ENCODE results near the gene SKP2.
"Not testable (repeated sequence)": the region's sequence is repeated elsewhere in the genome, so short reads cannot be mapped to it uniquely, and the experiment has no call there.

The SKP2 gene

DNA sequence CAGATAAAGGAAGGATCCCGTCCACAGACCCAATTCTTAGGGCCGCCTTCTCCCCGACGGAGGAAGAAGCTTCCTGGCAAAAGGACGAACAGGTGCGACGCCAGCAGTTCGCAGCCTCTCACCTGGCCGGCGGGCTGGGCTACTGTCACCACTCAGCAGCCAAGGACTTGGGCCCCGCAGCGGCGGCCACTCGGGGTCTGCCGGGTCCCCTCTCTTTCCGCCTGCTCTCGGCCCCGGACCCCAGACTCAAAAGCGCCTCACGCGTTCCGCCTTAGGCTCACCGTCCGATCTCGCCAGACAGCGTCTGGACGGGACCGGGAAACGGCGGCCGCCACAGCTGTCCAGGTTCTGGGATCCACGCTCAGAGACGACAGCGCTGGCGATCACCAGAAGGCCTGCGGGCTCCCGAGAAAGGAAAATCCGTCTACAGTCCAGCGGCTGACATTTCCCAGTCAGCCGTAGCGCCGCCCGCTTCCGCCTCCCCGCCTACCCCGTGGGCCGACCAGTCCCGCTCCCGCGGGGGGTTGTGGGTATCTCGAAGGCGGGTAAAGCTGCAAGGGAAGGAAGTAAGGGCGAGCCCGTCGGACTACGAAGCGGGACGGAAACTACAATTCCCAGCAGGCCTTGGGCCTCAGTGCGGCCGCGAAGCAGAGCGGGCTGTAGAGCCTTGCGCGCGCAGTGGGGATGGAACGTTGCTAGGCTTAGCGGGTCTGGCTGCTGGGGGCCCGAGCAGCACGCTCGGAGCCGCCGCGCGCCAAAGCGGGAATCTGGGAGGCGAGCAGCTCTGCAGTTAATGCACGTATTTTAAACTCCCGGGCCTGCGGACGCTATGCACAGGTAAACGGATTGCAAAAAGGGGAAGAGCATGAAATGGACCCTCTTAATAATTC lies at the start of gene SKP2, which contains the start of gene LMBRD2:
Gene SKP2, plus strand, starts transcription at position 678 of the 890 bp plus-strand sequence. Its CDS starts 152 bp downstream, at position 830.
Gene LMBRD2, minus strand, starts transcription at position 454 of the 890 bp plus-strand sequence. CDS start 8,538 bp downstream, outside the sequence.
- DNase-seq (ENCODE audit: low read depth): peak; percentile 98

DNA sequence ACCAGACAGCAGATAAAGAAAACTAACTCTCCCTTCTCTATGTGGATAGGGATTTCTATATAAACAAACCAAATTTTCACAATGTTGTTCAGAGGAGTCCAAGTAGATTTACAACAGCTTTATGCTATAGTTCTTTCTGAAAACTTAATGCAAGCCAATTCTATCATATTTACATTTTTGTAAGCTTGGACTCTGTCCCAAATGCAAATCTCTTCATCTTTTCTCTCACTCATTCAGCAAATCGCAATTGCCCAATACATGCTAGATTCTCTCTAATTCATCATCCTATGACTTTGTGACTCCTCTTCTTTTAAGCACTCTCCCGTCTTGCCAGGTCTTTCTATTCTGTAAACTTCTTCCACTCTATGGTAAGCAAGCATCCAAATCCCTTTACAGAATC lies 46.1 kb upstream of the SKP2 start:
- no peak for DNase-seq (ENCODE audit: low read depth)

DNA sequence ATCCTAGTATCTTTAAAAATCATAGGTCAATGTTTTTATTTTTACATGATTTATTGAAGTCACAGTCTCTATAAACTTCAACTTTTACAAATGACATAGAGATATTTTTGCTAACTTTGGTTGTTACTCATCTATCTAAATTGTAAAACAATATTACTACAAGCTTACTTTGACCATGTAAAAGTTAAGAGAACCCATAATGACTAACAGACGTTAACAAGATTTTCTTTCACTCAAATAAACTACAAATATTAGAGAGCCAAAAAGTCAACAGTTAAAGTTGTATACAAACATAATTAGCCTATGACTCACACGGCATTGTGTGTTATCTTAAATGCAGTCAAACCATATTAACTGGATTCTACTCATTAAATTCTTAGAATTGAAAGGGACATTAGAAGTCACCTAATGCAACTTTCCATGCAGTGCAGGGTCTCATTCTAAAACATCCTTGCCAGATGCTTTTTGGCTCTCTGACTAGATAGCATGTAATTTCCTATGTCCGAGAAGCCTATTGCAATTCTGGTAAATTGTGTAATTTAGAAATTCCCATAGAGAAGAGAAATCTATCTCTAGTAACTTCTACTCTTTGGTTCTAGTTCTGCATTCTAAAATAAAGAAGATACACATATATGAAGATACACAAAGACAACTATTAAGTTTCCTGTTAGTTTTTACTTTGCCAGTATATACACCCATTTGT lies 43.0 kb upstream of the SKP2 start:
- DNase-seq (ENCODE audit: low read depth): no peak

DNA sequence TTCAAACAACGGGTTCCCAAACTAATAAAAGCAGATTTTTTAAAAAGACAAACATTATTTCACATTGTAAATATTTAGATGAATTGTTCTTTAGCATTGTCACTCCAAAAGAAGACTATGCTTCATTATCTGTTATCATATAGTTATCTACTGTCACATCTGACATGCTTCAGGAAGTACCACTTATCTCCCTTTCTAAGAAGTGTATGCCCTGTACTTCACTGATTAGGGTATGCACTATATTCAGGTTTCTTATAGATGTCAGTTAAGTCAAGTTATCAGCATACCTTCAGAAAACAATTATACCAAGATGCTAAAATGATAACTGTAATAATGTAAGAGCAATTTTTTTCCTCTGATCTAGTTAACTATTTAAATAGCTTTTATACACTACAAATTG lies 40.7 kb upstream of the SKP2 start:
- DNase-seq (ENCODE audit: low read depth): no peak

DNA sequence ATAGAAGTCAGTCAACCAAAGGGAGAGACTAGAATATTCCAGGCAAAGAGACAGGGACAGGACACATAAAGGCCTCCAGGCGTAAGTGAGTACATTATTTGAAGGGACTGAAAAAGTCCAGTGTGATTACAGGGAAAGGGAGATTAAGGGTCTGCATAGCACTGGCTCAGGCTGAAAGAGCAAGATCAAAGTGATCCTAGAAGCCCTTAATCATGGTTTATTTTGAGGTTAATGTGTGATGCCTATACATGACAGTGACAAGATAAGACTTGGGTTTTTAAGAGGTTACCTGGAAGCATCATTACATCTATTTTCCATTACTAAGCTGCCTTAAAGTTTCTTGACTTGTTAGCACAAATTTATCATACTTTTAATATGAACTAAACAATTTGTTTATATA lies 26.0 kb upstream of the SKP2 start:
- no peak for DNase-seq (ENCODE audit: low read depth)

DNA sequence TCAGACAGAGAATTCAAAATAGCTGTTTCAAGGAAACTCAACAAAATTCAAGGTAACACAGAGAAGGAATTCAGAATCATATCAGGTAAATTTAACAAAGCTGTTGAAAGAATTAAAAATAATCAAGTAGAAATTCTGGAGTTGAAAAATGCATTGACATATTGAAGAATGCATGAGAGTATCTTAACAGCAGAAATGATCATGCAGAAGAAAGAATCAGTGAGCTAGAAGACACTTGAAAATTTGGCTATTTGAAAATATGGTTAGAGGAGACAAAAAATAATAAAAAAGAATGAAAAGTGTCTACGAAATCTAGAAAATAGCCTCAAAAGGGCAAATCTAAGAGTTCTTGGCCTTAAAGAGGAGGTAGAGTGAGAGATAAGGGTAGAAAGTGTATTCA lies 23.1 kb upstream of the SKP2 start:
- no peak for DNase-seq (ENCODE audit: low read depth)

DNA sequence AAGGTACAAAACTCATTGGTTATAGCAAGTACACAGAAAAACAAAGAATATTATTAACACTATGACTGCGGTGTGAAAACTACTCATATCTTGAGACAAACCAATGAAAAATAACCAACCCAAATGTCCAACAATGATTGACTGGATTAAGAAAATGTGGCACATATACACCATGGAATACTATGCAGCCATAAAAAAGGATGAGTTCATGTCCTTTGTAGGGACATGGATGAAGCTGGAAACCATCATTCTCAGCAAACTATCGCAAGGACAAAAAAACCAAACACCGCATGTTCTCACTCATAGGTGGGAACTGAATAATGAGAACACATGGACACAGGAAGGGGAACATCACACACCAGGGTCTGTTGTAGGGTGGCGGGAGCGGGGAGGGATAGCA lies 22.2 kb upstream of the SKP2 start:
- DNase-seq (ENCODE audit: low read depth): not testable (repeated sequence)

DNA sequence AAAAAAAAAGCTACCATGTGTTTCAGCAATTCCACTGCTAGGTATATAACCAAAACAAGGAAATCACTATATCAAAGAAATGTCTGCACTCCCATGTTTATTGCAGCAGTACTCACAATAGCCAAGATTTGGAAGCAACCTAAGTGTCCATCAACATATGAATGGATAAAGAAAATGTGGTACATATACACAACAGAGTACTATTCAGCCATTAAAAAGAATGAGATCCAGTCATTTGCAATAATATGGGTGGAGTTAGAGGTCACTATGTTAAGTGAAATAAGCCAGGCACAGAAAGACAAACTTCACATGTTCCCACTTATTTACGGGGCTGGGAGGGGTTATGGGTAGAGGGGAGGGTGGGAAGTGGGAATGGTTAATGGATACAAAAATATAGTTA lies 18.9 kb upstream of the SKP2 start:
- DNase-seq (ENCODE audit: low read depth): not testable (repeated sequence)

DNA sequence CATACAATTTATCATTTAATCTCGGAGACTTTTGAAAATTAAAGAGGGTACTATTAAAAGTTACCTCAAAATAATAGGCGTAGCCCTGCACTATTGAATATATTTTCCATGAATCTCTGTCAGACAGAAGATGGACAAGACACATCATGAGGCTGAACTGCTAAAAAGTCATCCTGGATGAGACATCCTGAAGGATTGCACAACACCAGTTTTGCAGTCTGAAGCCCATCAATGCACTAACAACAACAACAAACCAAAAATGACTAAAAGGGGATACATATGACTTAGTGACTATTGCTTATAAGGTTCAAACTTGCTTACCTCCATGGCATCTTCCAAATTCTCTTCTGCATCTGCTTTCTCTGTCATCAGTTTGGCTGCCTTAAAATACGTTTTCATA lies 15.9 kb upstream of the SKP2 start:
- DNase-seq (ENCODE audit: low read depth): no peak

DNA sequence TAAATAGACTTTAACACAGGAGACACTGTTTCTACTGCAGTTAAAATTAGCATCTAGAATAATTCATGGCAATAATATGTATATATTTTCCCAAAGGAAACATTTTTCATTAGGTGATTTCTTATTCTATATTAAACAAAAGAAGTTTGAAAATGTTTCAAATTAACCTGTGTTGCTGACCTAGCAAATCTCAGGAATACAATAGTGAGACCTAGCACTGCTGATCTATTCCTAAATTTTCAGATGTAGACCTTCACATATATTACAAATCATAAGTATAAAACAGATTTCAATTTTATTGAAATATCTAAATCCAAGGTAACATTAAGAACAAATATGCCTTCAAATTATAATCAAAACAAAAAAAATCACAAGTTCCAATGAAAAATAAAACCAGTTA lies 15.3 kb upstream of the SKP2 start:
- DNase-seq (ENCODE audit: low read depth): no peak

DNA sequence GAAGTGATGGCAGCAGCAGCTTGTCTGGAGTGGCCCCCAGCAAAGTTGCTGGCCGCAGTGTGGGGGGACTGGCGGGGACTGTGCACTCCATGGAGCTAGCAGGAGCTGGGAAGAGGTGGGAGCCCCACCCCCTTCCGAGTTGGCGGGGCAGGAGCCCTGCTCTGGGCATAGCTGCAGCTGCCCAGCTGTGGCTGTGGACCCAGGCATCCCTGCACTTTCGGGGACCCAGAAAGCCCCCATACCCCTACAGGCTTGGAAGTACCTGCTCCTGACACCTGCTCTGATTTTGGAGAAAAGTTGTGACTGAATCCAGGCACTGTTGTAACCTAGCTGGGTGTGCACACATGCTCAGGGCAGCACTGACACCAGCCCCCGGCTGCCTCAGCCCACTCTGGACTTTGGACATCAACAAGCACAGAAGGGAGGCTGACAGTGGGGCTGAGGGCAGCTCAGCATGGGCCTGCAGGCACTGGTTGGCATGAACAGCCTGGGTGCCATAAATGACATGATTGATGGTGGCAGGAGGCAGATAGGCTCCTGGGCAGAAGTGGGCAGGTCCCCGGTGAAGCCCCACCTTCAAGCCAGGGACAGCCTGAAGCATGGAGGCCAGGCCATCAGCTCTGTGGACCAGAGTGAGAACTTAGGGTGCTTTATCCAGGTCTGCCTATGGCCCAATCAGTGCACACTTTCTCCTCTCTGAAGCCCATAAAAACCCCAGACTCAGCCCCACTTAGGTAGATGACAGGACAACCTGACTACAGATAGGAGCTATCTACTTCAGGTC lies 12.8 kb upstream of the SKP2 start:
- DNase-seq (ENCODE audit: low read depth): no peak

DNA sequence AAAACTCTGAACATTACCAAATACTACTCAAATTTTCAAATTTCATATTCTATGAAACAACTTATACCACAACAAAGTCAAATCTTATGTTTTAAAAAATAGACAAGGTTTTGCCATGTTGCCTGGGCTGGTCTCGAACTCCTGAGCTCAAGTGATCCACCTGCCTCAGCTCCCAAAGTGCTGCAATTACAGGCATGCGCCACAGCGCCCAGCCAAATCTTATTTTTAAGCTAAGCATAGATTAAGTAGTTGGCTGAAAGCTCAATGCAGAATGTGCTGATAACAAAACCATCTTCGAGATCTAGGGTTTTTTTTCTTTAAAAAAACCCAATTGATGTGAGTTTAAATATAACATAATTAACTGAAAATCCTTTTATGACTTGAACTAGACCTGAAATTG lies 6.6 kb upstream of the SKP2 start:
- DNase-seq (ENCODE audit: low read depth): no peak

DNA sequence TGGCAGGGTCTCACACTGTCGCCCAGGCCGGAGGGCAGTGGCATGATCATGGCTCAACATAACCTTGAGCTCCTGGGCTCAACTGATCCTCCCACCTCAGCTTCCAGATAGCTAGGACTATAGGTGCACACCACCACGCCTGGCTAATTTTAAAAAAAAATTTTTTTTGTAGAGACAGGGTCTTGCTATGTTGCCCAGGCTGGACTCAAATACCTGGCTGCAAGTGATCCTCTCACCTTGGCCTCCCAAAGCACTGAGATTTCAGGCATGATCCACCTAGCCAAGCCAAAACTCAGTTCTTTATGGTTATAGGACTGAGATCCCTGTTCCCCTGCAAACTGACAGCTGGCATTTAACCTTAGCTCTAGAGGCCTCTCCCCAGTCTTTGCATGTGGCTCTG lies 5.5 kb upstream of the SKP2 start:
- no peak for DNase-seq (ENCODE audit: low read depth)

DNA sequence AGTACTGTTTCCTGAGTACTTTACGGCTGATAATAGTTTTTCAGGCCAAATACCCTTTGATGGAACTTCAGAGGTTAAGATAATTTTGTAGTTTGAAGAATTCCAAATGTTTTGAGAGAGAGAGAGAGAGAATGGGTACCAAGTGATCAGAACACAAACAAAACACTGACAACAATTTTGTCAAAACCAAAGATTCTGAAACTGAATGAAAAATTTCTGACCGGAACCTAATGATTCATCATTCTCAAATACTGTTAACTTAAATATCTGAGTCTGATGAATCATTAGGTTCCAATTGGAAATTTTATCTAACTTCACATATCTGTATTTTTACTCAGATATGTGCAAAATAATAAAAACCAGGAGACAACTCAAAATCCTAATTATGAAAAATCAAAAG lies 4.2 kb upstream of the SKP2 start:
- DNase-seq (ENCODE audit: low read depth): no peak

DNA sequence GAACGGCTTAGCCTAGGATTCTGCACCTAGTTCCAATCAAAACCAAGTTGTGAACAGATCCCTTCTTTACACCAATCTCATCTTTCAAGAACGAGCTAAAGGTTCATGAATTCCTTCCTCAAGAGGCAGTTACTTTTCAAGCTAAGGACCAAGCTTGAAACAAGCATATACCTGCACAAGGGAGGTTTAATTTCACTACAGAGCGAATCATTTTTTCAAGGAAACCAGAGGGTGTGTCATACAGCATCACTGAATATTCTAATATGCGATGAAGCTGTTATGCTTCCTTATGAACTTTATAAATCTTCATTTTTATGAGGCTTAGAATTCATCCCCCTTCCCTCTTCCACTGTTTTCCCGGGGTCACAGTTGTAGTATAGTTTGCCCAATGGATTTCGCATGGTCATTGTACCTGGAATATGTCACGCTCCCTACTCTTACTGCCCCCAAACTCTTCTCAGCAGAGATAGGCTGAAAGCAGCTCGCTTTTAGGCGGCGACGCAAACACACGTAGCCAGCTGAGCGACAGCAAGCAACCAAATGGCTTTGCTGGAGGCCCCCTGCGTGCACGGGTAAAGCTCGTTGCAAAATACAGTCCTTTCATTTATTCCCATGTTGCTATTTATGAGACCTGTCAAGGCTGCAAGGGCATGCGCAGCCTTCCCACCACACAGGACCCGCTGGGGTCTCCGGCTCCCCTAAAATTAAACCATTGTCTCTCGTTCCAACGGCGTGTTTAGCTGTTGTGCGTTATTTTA lies 1.1 kb upstream of the SKP2 start:
- DNase-seq (ENCODE audit: low read depth): peak; percentile 28

DNA sequence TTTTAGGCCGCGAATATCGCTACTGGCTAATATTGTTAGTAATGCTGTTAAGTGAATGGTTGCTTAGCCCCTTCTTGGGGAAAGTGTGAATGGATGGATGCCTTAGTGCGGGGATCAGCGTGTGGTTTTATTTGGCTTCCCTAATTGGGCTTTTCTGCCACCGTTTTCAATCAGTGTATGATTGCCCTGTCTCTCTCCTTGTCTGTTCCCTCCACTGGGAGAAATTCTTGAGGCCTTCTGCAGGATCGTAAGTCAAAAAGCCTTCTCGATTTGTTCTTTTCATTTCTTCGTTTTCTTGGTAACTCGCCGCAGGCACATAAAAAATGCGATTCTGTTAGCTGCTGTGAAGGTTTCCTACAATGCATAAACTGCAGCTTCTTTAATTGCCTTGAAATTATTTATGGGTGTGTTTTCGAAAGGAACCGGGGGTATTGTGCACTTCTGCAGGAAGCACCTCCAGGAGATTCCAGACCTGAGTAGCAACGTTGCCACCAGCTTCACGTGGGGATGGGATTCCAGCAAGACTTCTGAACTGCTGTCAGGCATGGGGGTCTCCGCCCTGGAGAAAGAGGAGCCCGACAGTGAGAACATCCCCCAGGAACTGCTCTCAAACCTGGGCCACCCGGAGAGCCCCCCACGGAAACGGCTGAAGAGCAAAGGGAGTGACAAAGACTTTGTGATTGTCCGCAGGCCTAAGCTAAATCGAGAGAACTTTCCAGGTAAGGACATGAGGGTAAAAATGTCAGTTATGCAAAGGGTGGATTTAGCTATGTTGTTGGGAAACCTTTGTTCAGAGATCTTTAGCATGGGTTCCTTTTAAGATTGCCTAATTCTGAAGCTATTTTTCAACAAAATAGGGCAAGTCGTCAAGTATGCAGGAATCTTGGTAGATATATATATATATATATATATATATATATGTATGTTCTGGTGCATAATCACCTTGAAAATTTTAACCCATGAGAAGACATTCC lies 700 bp downstream of the SKP2 start:
- DNase-seq (ENCODE audit: low read depth): no peak

DNA sequence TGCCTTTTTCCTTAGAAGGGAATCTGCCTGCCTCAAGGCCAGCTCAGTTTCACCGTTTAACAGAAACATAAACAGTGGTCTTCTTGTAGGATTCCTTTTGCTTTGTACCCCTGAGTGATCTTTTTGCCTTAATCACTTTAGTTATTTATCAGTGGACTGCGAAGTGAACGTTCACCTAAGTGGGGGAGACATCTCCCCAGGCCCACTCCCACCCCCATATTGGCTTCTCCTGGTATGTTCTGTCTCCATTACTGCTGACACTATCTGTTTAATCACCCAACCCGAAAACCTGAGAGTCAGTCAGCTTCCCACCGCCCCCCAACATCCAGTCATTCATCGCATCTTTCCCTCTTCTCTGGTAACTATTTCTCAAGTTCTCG lies 1.4 kb downstream of the SKP2 start:
- DNase-seq (ENCODE audit: low read depth): no peak

DNA sequence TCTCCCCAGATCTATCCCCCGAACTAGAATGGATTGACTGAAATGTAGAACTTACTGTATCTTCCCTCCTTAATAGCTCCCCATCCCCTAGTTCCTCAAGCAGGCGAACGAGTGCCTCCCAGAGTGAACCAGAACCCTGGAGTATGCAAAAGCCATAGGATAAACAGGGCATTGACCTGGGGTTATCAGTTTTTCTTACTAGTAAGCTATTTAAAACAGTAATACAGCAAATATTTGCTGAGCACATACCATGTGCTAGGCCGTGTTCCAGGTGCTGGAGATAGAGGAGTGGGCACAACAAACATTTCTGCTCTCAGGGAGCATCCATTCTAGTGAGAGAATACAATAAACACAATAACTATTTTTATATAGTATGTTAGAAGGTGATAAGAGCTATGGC lies 1.8 kb downstream of the SKP2 start:
- no peak for DNase-seq (ENCODE audit: low read depth)

DNA sequence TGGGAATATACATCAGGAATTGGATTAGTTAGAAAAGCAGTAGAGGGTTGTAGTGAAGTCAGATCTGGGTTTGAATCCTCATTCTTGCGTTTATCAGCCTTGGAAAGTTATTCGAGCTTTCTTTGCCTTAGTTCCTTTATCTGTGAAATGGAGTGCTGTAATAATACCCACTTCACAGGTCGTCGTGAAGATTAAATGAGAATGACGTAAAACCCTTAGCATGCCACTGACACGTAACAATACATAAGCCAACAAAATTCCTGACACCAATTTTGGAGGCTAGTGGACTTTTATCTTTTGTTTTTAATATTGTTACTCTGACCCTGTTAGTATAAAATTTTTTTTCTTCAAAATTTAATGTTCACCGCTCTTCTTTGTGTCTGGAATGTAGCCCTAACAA lies 3.4 kb downstream of the SKP2 start:
- no peak for DNase-seq (ENCODE audit: low read depth)

DNA sequence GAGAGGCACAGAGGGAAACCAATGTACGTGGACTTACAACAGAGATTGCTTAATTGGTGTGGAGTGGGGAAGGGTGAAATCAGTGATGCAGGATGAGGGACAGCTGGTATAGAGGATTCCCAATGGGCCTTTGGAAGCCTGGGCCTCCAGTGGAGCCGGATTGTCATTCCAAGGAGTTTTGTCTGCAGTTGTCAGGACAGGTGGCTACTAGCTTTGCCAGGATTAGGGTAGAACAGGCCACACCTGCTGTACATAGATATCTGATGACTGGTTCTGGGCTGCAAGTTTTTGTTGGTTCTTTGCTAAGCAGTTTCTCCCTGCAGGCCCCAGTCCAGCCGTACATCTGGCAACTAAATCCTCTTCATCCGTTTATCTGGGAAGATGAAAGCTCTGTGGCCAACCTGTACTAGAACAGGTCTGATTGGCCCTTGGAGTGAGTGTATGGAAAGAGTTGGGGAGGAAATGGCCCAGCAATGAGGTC lies 4.2 kb downstream of the SKP2 start:
- DNase-seq (ENCODE audit: low read depth): no peak

DNA sequence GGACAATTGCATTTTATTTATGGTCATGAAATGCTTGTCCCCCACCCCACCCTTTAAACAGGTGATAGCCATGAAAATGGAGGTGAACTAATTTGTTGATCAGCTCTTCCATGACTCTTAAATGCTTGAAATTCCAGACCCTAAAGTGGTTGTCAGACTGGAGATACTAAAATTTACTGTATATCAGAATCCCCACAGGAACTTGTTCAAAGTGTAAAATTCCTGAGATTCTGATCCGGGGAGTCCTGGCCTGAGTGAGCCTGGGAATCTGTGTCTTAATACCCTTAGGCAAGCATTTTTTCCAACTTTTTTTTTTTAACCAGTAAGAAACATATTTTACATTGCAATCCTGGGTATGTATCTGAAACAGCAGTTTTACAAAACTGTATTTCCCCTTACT lies 4.7 kb downstream of the SKP2 start:
- DNase-seq (ENCODE audit: low read depth): no peak
